SK-N-SH treated with all-trans-retinoic acid at 6 μM for 48 hours (cell line): ENCODE measurements around the gene OR2Y1.
"Not testable (repeated sequence)": the region's sequence is repeated elsewhere in the genome, so short reads cannot be mapped to it uniquely, and the experiment has no call there.

Experiments used
- ATAC-seq: fragments of 200-7000 bp; cut with Tn5 transposase; 3 replicates; pipeline ENCODE4 v1.9.1; 2020; ENCODE audit warnings: mild to moderate bottlenecking, moderate library complexity
- ARNTL ChIP-seq: fragments of 450-650 bp; formaldehyde crosslinking; IDR thresholded peaks from 2 replicates; pipeline ENCODE4 v1.5.0; 2020; ENCODE audit warnings: low read depth, mild to moderate bottlenecking, moderate library complexity, borderline replicate concordance
- BACH2 ChIP-seq: fragments of 250-450 bp; sonication (Bioruptor Pico); IDR thresholded peaks from 2 replicates; pipeline ENCODE4 v1.9.0; 2021; ENCODE audit warnings: mild to moderate bottlenecking, borderline replicate concordance
- CREB5 ChIP-seq: fragments of 250-450 bp; sonication (Bioruptor Pico); IDR thresholded peaks from 2 replicates; pipeline ENCODE4 v1.5.1; 2020; ENCODE audit warnings: low read depth, mild to moderate bottlenecking, moderate library complexity
- CSDC2 ChIP-seq: fragments of 250-450 bp; sonication (Bioruptor Pico); IDR thresholded peaks from 2 replicates; pipeline ENCODE4 v1.5.0; 2020; ENCODE audit warnings: mild to moderate bottlenecking, moderate library complexity
- CSRNP3 ChIP-seq: fragments of 250-450 bp; sonication (Bioruptor Pico); IDR thresholded peaks from 2 replicates; pipeline ENCODE4 v1.5.1; 2021; ENCODE audit warnings: mild to moderate bottlenecking, moderate library complexity
- ESRRG ChIP-seq: fragments of 250-450 bp; sonication (Bioruptor Pico); IDR thresholded peaks from 2 replicates; pipeline ENCODE4 v1.6.1; 2021; ENCODE audit warnings: mild to moderate bottlenecking
- GLIS3 ChIP-seq: fragments of 250-450 bp; sonication (Bioruptor Pico); IDR thresholded peaks from 2 replicates; pipeline ENCODE4 v1.5.0; 2020; ENCODE audit warnings: mild to moderate bottlenecking, moderate library complexity
- ISL1 ChIP-seq: fragments of 250-450 bp; sonication (Bioruptor Pico); IDR thresholded peaks from 2 replicates; pipeline ENCODE4 v2.1.2; 2022; ENCODE audit warnings: mild to moderate bottlenecking, moderate library complexity
- OSR1 ChIP-seq: fragments of 250-450 bp; sonication (Bioruptor Pico); IDR thresholded peaks from 2 replicates; pipeline ENCODE4 v1.8.0; 2022; ENCODE audit warnings: moderate library complexity, mild to moderate bottlenecking, inconsistent platforms
- PATZ1 ChIP-seq: fragments of 250-450 bp; sonication (Bioruptor Pico); IDR thresholded peaks from 2 replicates; pipeline ENCODE4 v1.8.0; 2020; ENCODE audit warnings: mild to moderate bottlenecking, moderate library complexity, borderline replicate concordance
- PPARA ChIP-seq: fragments of 250-450 bp; sonication (Bioruptor Pico); IDR thresholded peaks from 2 replicates; pipeline ENCODE4 v1.5.0; 2020; ENCODE audit warnings: mild to moderate bottlenecking, borderline replicate concordance
- RARB ChIP-seq: fragments of 250-450 bp; sonication (Bioruptor Pico); IDR thresholded peaks from 2 replicates; pipeline ENCODE4 v1.8.0; 2021; ENCODE audit warnings: mild to moderate bottlenecking, moderate library complexity
- SNAI2 ChIP-seq: fragments of 250-450 bp; sonication (Bioruptor Pico); IDR thresholded peaks from 2 replicates; pipeline ENCODE4 v1.5.0; 2020; ENCODE audit warnings: mild to moderate bottlenecking, moderate library complexity
- TCF4 ChIP-seq: fragments of 250-450 bp; sonication (Bioruptor Pico); IDR thresholded peaks from 2 replicates; pipeline ENCODE4 v1.8.0; 2021; ENCODE audit warnings: mild to moderate bottlenecking, moderate library complexity, borderline replicate concordance
- ZC3H10 ChIP-seq: fragments of 250-450 bp; sonication (Bioruptor Pico); IDR thresholded peaks from 2 replicates; pipeline ENCODE4 v1.5.1; 2021; ENCODE audit warnings: mild to moderate bottlenecking, moderate library complexity
- ZFP3 ChIP-seq: fragments of 250-450 bp; sonication (Bioruptor Pico); IDR thresholded peaks from 2 replicates; pipeline ENCODE4 v1.5.0; 2020; ENCODE audit warnings: mild to moderate bottlenecking, moderate library complexity
- ZFP30 ChIP-seq: fragments of 450-650 bp; formaldehyde crosslinking; IDR thresholded peaks from 2 replicates; pipeline ENCODE4 v1.5.0; 2022; ENCODE audit warnings: mild to moderate bottlenecking, moderate library complexity
- ZNF70 ChIP-seq: fragments of 450-650 bp; formaldehyde crosslinking; IDR thresholded peaks from 2 replicates; pipeline ENCODE4 v1.5.0; 2020; ENCODE audit warnings: mild to moderate bottlenecking, moderate library complexity
- TF ChIP-seq, protein P1 (sequence below): fragments of 250-450 bp; sonication (Bioruptor Pico); IDR thresholded peaks from 2 replicates; pipeline ENCODE4 v1.5.0; 2020; ENCODE audit warnings: mild to moderate bottlenecking, moderate library complexity
- TF ChIP-seq, protein P2 (sequence below): fragments of 250-450 bp; sonication (Bioruptor Pico); IDR thresholded peaks from 2 replicates; pipeline ENCODE4 v1.8.0; 2021; ENCODE audit warnings: low read depth, mild to moderate bottlenecking, moderate library complexity, borderline replicate concordance

OR2Y1 gene

GRCh38 chr5:180775624-180776023 is 35.8 kb upstream of the OR2Y1 start (continued):
- TF ChIP-seq CSRNP3 (CRISPR knock-in tag) (no peak), GLIS3 (no peak), OSR1 (CRISPR knock-in tag) (no peak)
- TF ChIP-seq, protein P1, sequence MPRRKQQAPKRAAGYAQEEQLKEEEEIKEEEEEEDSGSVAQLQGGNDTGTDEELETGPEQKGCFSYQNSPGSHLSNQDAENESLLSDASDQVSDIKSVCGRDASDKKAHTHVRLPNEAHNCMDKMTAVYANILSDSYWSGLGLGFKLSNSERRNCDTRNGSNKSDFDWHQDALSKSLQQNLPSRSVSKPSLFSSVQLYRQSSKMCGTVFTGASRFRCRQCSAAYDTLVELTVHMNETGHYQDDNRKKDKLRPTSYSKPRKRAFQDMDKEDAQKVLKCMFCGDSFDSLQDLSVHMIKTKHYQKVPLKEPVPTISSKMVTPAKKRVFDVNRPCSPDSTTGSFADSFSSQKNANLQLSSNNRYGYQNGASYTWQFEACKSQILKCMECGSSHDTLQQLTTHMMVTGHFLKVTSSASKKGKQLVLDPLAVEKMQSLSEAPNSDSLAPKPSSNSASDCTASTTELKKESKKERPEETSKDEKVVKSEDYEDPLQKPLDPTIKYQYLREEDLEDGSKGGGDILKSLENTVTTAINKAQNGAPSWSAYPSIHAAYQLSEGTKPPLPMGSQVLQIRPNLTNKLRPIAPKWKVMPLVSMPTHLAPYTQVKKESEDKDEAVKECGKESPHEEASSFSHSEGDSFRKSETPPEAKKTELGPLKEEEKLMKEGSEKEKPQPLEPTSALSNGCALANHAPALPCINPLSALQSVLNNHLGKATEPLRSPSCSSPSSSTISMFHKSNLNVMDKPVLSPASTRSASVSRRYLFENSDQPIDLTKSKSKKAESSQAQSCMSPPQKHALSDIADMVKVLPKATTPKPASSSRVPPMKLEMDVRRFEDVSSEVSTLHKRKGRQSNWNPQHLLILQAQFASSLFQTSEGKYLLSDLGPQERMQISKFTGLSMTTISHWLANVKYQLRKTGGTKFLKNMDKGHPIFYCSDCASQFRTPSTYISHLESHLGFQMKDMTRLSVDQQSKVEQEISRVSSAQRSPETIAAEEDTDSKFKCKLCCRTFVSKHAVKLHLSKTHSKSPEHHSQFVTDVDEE (CRISPR knock-in tag), result no peak

- TF ChIP-seq ESRRG (CRISPR knock-in tag), result no peak
- ATAC-seq, result no peak
These were observed 32.0 kb upstream of the OR2Y1 start for GRCh38 chr5:180771839-180772238.

DNA sequence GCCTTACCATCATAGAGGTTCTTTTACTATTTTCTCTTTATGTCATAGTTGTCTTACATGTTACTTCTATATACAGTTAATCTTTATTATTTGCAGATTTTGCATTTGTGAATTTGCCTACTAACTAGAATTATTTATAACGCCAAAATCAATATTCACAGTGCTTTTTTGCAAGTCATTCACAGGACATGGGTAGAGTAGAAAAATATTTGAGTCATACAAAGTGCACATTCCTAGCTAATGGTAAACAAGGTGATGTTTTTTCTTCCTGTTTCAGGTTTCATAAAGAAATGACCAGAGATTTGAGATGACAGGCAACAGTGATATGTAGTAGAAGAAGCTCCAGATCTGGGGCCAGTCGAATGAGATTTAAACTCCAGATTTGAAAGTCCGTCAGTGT is 30.0 kb upstream of the OR2Y1 start:
- TF ChIP-seq ARNTL, result no peak
- TF ChIP-seq ESRRG (CRISPR knock-in tag), result no peak
- TF ChIP-seq ISL1 (CRISPR knock-in tag), result no peak
- TF ChIP-seq PPARA (CRISPR knock-in tag), result no peak
- TF ChIP-seq ZFP30, result no peak
- TF ChIP-seq SNAI2, result no peak
- no peak for TF ChIP-seq BACH2 (CRISPR knock-in tag)
- TF ChIP-seq, protein P2, sequence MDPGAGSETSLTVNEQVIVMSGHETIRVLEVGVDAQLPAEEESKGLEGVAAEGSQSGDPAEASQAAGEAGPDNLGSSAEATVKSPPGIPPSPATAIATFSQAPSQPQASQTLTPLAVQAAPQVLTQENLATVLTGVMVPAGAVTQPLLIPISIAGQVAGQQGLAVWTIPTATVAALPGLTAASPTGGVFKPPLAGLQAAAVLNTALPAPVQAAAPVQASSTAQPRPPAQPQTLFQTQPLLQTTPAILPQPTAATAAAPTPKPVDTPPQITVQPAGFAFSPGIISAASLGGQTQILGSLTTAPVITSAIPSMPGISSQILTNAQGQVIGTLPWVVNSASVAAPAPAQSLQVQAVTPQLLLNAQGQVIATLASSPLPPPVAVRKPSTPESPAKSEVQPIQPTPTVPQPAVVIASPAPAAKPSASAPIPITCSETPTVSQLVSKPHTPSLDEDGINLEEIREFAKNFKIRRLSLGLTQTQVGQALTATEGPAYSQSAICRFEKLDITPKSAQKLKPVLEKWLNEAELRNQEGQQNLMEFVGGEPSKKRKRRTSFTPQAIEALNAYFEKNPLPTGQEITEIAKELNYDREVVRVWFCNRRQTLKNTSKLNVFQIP (CRISPR knock-in tag), result no peak
- TF ChIP-seq CSDC2 (CRISPR knock-in tag), result no peak
- ATAC-seq, result no peak

- no peak for TF ChIP-seq PATZ1 (CRISPR knock-in tag)
- no peak for TF ChIP-seq ZFP30
- no peak for TF ChIP-seq BACH2 (CRISPR knock-in tag)
- no peak for TF ChIP-seq OSR1 (CRISPR knock-in tag)
- no peak for TF ChIP-seq ESRRG (CRISPR knock-in tag)
- TF ChIP-seq PPARA (CRISPR knock-in tag), result no peak
- no peak for TF ChIP-seq RARB
- TF ChIP-seq ZFP3 (CRISPR knock-in tag), result no peak
- no peak for TF ChIP-seq ZNF70 (CRISPR knock-in tag)
- ATAC-seq, result no peak
These were observed 15.7 kb upstream of the OR2Y1 start for GRCh38 chr5:180755601-180756000.

- TF ChIP-seq BACH2 (CRISPR knock-in tag), result no peak
- no peak for TF ChIP-seq SNAI2
- ATAC-seq, result no peak
These were observed 4.4 kb upstream of the OR2Y1 start for GRCh38 chr5:180744253-180744652.

DNA sequence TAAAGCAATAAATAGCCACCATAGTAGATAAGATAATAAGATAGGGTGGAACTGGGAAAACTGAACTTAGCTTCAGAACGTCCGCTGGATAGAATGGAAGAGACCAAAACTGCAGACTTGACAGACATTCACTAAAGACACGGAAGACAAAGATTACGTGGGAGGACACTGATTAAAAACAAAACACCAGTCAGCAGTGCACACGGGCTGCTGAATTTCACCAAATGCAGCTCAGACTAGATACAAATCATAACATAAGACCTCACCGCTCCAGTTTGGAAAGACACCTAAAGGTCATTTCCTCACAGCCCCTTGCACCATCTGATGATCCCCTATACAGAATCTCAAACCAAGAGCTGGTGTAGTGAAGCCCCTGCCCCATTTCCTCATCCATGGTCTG is 2.9 kb upstream of the OR2Y1 start:
- ATAC-seq, result no peak
- no peak for TF ChIP-seq ZC3H10 (CRISPR knock-in tag)
- TF ChIP-seq ARNTL, result no peak
- TF ChIP-seq SNAI2, result no peak
- no peak for TF ChIP-seq OSR1 (CRISPR knock-in tag)
- no peak for TF ChIP-seq TCF4 (CRISPR knock-in tag)
- TF ChIP-seq BACH2 (CRISPR knock-in tag), result no peak
- no peak for TF ChIP-seq RARB
- TF ChIP-seq PATZ1 (CRISPR knock-in tag), result no peak
- TF ChIP-seq CREB5 (CRISPR knock-in tag), result no peak

DNA sequence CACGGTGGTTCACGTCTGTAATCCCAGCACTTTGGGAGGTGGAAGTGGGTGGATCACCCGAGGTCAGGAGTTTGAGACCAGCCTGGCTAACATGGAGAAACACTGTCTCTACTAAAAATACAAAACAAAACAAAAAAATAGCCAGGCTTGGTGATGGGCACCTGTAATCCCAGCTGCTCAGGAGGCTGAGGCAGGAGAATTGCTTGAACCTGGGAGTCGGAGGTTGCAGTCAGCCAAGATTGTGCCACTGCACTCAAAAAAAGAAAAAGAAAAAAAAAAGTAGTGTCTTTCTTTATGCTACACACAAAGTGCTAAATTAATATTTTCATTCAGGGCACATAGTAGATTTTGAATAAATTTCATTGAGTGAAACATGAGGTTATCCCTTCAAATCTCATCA is 1.1 kb upstream of the OR2Y1 start:
- ATAC-seq, result not testable (repeated sequence)
